Activated naive CD8-positive, alpha-beta T cell (primary cell): ENCODE measurements around the gene ADH1C.
"Not testable (repeated sequence)": the region's sequence is repeated elsewhere in the genome, so short reads cannot be mapped to it uniquely, and the experiment has no call there.

Experiments used
- H3K27ac Mint-ChIP-seq: one replicate; pipeline ENCODE4 v1.8.0; 2021; ENCODE audit warnings: mixed read lengths
- H3K27me3 Mint-ChIP-seq: one replicate; pipeline ENCODE4 v1.8.0; 2021; ENCODE audit warnings: mixed read lengths
- H3K36me3 Mint-ChIP-seq: one replicate; pipeline ENCODE4 v1.8.0; 2021; ENCODE audit warnings: mixed read lengths
- H3K4me1 Mint-ChIP-seq: one replicate; pipeline ENCODE4 v1.8.0; 2021; ENCODE audit warnings: low read depth, mixed read lengths
- H3K4me3 Mint-ChIP-seq: one replicate; pipeline ENCODE4 v1.8.0; 2021; ENCODE audit warnings: mild to moderate bottlenecking, mixed read lengths
- H3K9me3 Mint-ChIP-seq: one replicate; pipeline ENCODE4 v1.8.0; 2021; ENCODE audit warnings: low read depth, mixed read lengths

The ADH1C gene

GRCh38 chr4:99352602-99353537, at the start of gene ADH1C:
Gene ADH1C (minus strand): TSS chr4:99352746. CDS start chr4:99352675, 71 bp downstream.
- Mint-ChIP-seq H3K9me3 (no peaks in the 10 kb centered on the region), H3K36me3 (peaks cover 3% of the 10 kb centered on the region), H3K27me3 (peaks cover 4% of the 10 kb centered on the region), H3K4me1 (peaks cover 6% of the 10 kb centered on the region), H3K4me3 (no peak within 1 kb of the TSS), H3K27ac (no peak within 1 kb of the TSS)

DNA sequence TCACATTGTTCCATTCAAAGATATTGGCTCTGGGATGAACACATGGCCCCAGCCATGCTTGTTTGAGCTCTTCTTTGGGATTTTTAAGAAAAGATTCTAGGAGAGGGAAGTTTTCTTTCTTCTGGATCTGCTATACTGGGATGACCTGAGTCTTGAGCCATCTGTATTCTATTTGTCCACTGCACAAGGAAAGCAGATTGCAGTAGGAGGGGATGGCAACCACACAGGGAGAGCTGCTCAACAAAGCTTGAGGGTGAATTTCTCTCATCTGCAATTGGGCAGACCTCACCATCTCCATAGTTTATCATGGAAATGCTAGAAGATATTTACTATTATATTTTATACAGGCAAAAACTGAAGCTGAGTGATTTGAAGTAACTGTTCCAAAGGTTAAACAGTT, 48.3 kb upstream of the ADH1C start:
- peaks cover 7% of the 10 kb centered on the region for H3K9me3 Mint-ChIP-seq
- H3K4me1 Mint-ChIP-seq: no peaks in the 10 kb centered on the region
- H3K4me3 Mint-ChIP-seq: no peak overlapping the region
- H3K27me3 Mint-ChIP-seq: no peaks in the 10 kb centered on the region
- H3K27ac Mint-ChIP-seq: no peak overlapping the region
- H3K36me3 Mint-ChIP-seq: no peaks in the 10 kb centered on the region

DNA sequence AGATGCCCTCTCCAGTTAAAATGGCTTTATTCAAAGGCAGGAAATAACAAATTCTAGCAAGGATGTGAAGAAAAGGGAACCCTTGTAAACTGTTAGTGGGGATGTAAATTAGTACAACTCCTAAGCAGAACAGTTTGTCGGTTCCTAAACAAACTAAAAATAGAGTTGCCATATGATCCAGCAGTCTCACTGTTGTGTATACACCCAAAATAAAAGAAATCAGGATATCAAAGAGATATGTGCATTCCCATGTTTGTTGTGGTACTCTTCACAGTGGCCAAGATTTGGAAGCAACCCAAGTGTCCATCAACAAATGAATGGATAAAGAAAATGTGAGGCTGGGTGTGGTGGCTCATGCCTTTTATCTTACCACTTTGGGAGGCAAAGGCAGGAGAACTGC, 46.5 kb upstream of the ADH1C start:
- Mint-ChIP-seq H3K27ac (no peak overlapping the region), H3K36me3 (no peaks in the 10 kb centered on the region), H3K27me3 (no peaks in the 10 kb centered on the region), H3K4me1 (no peaks in the 10 kb centered on the region), H3K9me3 (peaks cover 7% of the 10 kb centered on the region), H3K4me3 (no peak overlapping the region)

GRCh38 chr4:99395595-99396364, 43.2 kb upstream of the ADH1C start:
- Mint-ChIP-seq H3K27ac (no peak overlapping the region), H3K36me3 (no peaks in the 10 kb centered on the region), H3K4me3 (no peak overlapping the region), H3K4me1 (no peaks in the 10 kb centered on the region), H3K9me3 (peaks cover 7% of the 10 kb centered on the region), H3K27me3 (peaks cover 4% of the 10 kb centered on the region)

DNA sequence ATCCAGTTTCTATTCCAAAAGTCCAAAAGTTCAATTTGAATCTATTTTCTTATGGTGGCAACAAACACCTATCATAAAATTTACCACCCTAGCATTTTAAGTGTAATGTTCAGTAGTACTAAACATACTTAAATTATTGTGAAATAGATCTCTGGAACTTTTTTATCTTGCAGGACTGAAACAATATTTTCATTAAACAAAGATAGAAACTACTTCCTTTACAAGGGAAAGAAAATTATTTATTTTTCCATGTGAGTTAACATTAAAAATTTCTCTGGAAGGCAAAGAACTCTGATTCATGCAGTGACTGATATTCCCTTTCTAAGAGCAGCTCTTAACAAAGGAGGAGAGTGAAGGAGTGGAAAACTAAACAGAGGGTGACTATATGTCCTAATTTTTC, 42.4 kb upstream of the ADH1C start:
- no peaks in the 10 kb centered on the region for H3K4me1 Mint-ChIP-seq
- H3K9me3 Mint-ChIP-seq: peaks cover 7% of the 10 kb centered on the region
- H3K27me3 Mint-ChIP-seq: peaks cover 4% of the 10 kb centered on the region
- H3K4me3 Mint-ChIP-seq: no peak overlapping the region
- no peak overlapping the region for H3K27ac Mint-ChIP-seq
- H3K36me3 Mint-ChIP-seq: no peaks in the 10 kb centered on the region

DNA sequence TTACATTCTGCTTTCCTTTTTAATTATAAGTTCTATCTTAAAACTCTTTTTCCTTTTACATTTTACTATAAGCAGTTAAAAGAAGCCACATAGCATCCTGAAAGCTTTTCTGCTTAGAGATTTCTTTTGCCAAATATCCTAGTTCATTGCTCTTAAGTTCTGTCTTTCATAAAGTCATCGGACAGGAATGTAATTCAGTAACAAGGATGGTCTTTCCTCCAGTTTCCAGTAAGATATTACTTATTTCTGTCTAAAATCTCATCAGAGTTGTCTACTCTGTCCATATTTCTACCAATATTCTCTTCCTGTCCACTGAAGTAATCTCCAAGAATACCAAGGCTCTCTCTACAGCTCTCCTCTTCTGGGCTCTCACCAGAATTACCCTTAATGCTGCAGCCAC, 37.5 kb upstream of the ADH1C start:
- Mint-ChIP-seq H3K4me3 (no peak overlapping the region), H3K27ac (no peak overlapping the region), H3K36me3 (no peaks in the 10 kb centered on the region)

GRCh38 chr4:99389606-99390005, 37.1 kb upstream of the ADH1C start:
- Mint-ChIP-seq H3K27ac (no peak overlapping the region), H3K36me3 (no peaks in the 10 kb centered on the region), H3K4me1 (no peaks in the 10 kb centered on the region), H3K27me3 (peaks cover 6% of the 10 kb centered on the region), H3K4me3 (no peak overlapping the region), H3K9me3 (no peaks in the 10 kb centered on the region)

More for the DNA sequence above, 37.5 kb upstream of the ADH1C start:
- Mint-ChIP-seq H3K9me3 (no peaks in the 10 kb centered on the region), H3K4me1 (no peaks in the 10 kb centered on the region), H3K27me3 (peaks cover 6% of the 10 kb centered on the region)

- Mint-ChIP-seq H3K36me3 (no peaks in the 10 kb centered on the region), H3K27me3 (peaks cover 4% of the 10 kb centered on the region), H3K27ac (no peak overlapping the region), H3K9me3 (no peaks in the 10 kb centered on the region), H3K4me3 (no peak overlapping the region), H3K4me1 (no peaks in the 10 kb centered on the region)
Measured at GRCh38 chr4:99383833-99384392, 31.4 kb upstream of the ADH1C start.

DNA sequence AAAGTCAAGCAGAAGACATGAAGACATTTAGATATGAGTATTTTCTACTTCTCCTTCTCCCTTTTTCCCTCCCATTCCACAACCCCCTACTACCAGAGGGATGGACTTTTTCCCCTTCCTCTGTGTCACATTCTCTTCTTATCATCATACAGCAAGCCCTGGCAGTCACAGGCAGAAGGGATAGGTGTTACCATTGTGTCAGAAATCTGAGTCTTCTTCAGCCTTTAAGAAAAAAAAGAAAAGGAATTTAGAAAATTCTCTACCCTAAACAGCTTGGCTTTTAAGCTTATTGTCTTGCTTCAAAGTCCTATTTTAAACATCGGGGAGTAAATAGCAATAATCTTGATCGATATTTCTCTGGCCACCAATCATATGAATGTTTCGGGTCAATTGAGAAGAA, 30.9 kb upstream of the ADH1C start:
- no peaks in the 10 kb centered on the region for H3K9me3 Mint-ChIP-seq
- H3K27ac Mint-ChIP-seq: no peak overlapping the region
- H3K4me1 Mint-ChIP-seq: no peaks in the 10 kb centered on the region
- H3K27me3 Mint-ChIP-seq: peaks cover 5% of the 10 kb centered on the region
- H3K4me3 Mint-ChIP-seq: no peak overlapping the region
- H3K36me3 Mint-ChIP-seq: no peaks in the 10 kb centered on the region

- H3K27me3 Mint-ChIP-seq: peaks cover 5% of the 10 kb centered on the region
- no peaks in the 10 kb centered on the region for H3K4me1 Mint-ChIP-seq
- H3K4me3 Mint-ChIP-seq: no peak overlapping the region
- H3K27ac Mint-ChIP-seq: no peak overlapping the region
- no peaks in the 10 kb centered on the region for H3K36me3 Mint-ChIP-seq
- no peaks in the 10 kb centered on the region for H3K9me3 Mint-ChIP-seq
Measured at GRCh38 chr4:99382745-99383360, 30.3 kb upstream of the ADH1C start.

DNA sequence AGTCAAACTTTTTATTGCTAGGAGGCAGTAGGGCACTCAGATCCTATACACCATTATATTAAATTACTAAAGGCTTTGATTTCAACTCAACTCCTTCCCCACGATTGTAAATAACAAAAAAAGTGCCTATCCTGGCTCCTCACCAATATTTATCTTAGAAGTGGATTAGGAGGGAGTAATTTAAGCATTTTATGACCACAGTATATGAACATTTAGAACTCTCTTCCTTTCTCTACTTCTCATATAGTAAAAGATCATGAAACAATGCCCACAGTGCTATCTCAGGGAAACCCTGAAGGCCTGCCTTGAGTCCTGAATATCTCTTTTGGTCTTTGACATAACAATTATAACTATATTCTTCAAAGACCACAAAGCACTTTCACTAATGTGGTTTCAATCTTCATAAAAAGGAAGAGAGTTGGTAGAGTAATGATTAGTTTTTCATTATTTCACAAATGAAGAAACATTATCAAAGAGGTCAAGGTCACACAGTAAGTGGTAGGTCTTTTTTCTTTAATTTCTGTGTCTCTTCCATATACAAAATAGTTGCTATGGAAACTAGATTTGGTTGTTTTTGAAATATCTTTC, 29.1 kb upstream of the ADH1C start:
- H3K9me3 Mint-ChIP-seq: no peaks in the 10 kb centered on the region
- H3K4me3 Mint-ChIP-seq: no peak overlapping the region
- no peaks in the 10 kb centered on the region for H3K36me3 Mint-ChIP-seq
- H3K4me1 Mint-ChIP-seq: no peaks in the 10 kb centered on the region
- peaks cover 5% of the 10 kb centered on the region for H3K27me3 Mint-ChIP-seq
- no peak overlapping the region for H3K27ac Mint-ChIP-seq

DNA sequence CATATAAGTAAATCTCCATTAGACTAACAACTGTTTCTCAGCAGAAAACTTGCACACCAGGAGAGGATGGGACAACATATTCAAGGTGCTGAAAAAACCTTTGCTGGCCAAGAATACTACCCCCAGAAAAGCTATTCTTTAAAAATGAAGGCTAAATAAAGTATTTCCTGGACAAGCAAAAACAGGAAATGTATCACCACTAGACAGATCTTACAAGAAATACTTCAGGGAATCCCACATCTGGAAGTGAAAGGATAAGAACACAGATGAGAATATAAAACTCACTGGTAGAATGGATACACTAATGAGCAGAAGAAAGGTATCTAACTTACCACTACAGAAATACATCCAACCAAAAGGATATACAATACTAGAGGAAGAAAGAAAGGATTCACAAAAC, 27.0 kb upstream of the ADH1C start:
- Mint-ChIP-seq H3K27me3 (peaks cover 7% of the 10 kb centered on the region), H3K9me3 (peaks cover 7% of the 10 kb centered on the region), H3K4me1 (no peaks in the 10 kb centered on the region), H3K4me3 (no peak overlapping the region), H3K27ac (no peak overlapping the region), H3K36me3 (peaks cover 2% of the 10 kb centered on the region)

DNA sequence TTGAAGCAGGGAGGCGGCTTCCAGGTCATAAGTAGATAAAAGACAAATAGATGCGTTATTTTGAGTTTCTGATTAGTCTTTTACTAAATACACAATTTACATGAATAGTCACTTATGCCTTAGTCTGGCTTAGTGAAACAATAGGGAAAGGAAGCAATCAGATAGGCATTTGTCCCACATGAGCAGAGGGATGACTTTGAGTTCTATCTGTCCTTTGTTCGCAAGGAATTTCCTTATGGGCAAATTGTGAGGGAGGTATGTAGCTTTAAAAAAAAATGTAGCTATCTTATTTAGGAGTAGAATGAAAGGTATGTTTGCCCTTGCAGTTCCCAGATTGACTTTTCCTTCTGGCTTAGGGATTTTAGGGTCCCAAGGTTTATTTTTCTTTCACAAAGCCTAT, 26.3 kb upstream of the ADH1C start:
- peaks cover 10% of the 10 kb centered on the region for H3K9me3 Mint-ChIP-seq
- H3K27me3 Mint-ChIP-seq: peaks cover 7% of the 10 kb centered on the region
- no peak overlapping the region for H3K4me3 Mint-ChIP-seq
- no peaks in the 10 kb centered on the region for H3K4me1 Mint-ChIP-seq
- peaks cover 2% of the 10 kb centered on the region for H3K36me3 Mint-ChIP-seq
- H3K27ac Mint-ChIP-seq: no peak overlapping the region

DNA sequence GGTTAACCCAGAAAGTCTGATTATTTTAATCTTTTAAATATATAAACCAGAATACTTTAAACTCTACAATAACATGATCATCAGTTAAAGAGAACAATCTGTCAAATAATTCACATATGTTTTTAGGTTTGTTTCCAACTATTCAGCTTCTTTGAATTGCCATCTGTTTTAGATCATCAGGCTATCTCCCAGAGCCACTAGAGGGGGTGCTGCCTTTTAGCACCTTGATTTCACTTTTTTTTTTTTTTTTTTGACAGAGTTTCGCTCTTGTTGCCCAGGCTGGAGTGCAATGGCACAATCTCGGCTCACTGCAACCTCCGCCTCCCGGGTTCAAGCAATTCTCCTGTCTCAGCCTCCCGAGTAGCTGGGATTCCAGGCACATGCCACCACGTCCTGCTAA, 24.8 kb upstream of the ADH1C start:
- not testable (repeated sequence) for H3K27ac Mint-ChIP-seq, H3K27me3 Mint-ChIP-seq, H3K36me3 Mint-ChIP-seq, H3K4me3 Mint-ChIP-seq, H3K4me1 Mint-ChIP-seq
- H3K9me3 Mint-ChIP-seq: peaks cover 14% of the 10 kb centered on the region
